K562 (cell line): ENCODE data around the gene USP5. TPM values are rescaled to one million over a fixed set of nuclear protein-coding genes. Genes with fewer than 3 reads are reported as not detected.

Source experiments
- ATAC-seq: fragments of 200-7000 bp; cut with Tn5 transposase; 3 replicates; pipeline ENCODE4 v1.9.1; 2020; ENCODE audit warnings: moderate library complexity
- BruUV-seq: library from RNA; stranded (reverse); fragments of 400-500 nt; replicated peaks from 2 replicates; lab custom pipeline; 2021; lab: Mats Ljungman, UMichigan
- CTCF ChIA-PET: fragments of 300-600 bp; formaldehyde crosslinking; extraction: SDS; loops from one replicate; lab custom pipeline; 2021; ENCODE audit warnings: low intra/inter-chr PET ratio; lab: Yijun Ruan, JAX
- POLR2A ChIA-PET: fragments of 300-600, 350-650 bp; sonication (Branson Sonifier 250); formaldehyde crosslinking; extraction: SDS; loops from one replicate; lab custom pipeline; 2021; ENCODE audit warnings: antibody characterized with exemption, inconsistent platforms; lab: Yijun Ruan, JAX
- DNase-seq, 4 experiments: peaks; one replicate each; pipeline versions ENCODE4 v3.0.0 to v3.0.0-alpha.2; 2011 to 2018; ENCODE audit warnings: low spot score in 3 of 4, mixed read lengths in 3 of 4; ENCODE audit errors: extremely low read depth in 1 of 4
- FAIRE-seq: peaks from 2 replicates; lab custom pipeline; 2011; peaks lifted over from hg19 to GRCh38; lab: Jason Lieb, UNC
- H2AFZ ChIP-seq: 2 replicates; pipeline ENCODE4 v1.6.0; 2011; ENCODE audit warnings: low read depth, low read length, control low read depth, inconsistent platforms
- H3K27ac ChIP-seq: fragments of 200-600 bp; 3 replicates; pipeline ENCODE4 v1.8.0; 2011; ENCODE audit warnings: low read depth, mild to moderate bottlenecking, control low read depth, inconsistent platforms, low read length, moderate library complexity, mixed read lengths; ENCODE audit errors: extremely low read depth
- H3K27me3 ChIP-seq, 2 experiments: fragments of 300-600 bp in 1 of 2; 2 replicates in 1 of 2; 3 replicates in 1 of 2; pipeline versions ENCODE4 v1.6.0 to v1.8.0; 2011; ENCODE audit warnings: inconsistent platforms in 2 of 2, low read length in 2 of 2, mild to moderate bottlenecking in 1 of 2, mixed read lengths in 1 of 2, moderate library complexity in 1 of 2; ENCODE audit not compliant: control insufficient read depth in 2 of 2, insufficient read depth in 2 of 2
- H3K36me3 ChIP-seq: fragments of 300-600 bp; 3 replicates; pipeline ENCODE4 v1.8.0; 2011; ENCODE audit warnings: mild to moderate bottlenecking, low read length, inconsistent platforms; ENCODE audit not compliant: control insufficient read depth, insufficient read depth
- H3K4me1 ChIP-seq, 2 experiments: fragments of 200-600 bp in 1 of 2; replicated peaks in 1 of 2; 2 replicates in 1 of 2; 3 replicates in 1 of 2; pipeline versions ENCODE4 v1.5.1 to v1.8.0; 2011; ENCODE audit warnings: inconsistent platforms in 2 of 2, low read length in 2 of 2, mild to moderate bottlenecking in 1 of 2, mixed read lengths in 1 of 2, moderate library complexity in 1 of 2; ENCODE audit not compliant: control insufficient read depth in 2 of 2, insufficient read depth in 2 of 2
- H3K4me2 ChIP-seq: 2 replicates; pipeline ENCODE4 v1.6.1; 2011; ENCODE audit warnings: low read length, control low read depth, inconsistent platforms, mixed read lengths; ENCODE audit not compliant: insufficient read depth
- H3K4me3 ChIP-seq: fragments of 200-600 bp; sonication (generic), shearing (Covaris generic); 2 replicates; pipeline ENCODE4 v1.5.1; 2016; ENCODE audit warnings: control low read depth, inconsistent platforms
- H3K79me2 ChIP-seq: fragments of 200-600 bp; 3 replicates; pipeline ENCODE4 v1.8.0; 2011; ENCODE audit warnings: low read length, inconsistent platforms; ENCODE audit not compliant: control insufficient read depth, insufficient read depth
- H3K9ac ChIP-seq, 2 experiments: 2 replicates each; pipeline versions ENCODE4 v1.6.0 to v1.6.1; 2011; ENCODE audit warnings: low read depth in 2 of 2, low read length in 2 of 2, control low read depth in 1 of 2, inconsistent platforms in 1 of 2, mild to moderate bottlenecking in 1 of 2, mixed read lengths in 1 of 2; ENCODE audit not compliant: insufficient read depth in 1 of 2
- H3K9me1 ChIP-seq: one replicate; pipeline ENCODE4 v1.6.0; 2011; ENCODE audit warnings: inconsistent platforms, mild to moderate bottlenecking, low read length, moderate library complexity; ENCODE audit not compliant: control insufficient read depth, insufficient read depth
- H3K9me3 ChIP-seq: replicated peaks from 2 replicates; pipeline ENCODE4 v1.5.1; 2011; ENCODE audit warnings: low read depth, low read length, inconsistent platforms; ENCODE audit not compliant: control insufficient read depth, insufficient read depth
- H4K20me1 ChIP-seq: replicated peaks from 2 replicates; pipeline ENCODE4 v1.6.1; 2011; ENCODE audit warnings: low read length, inconsistent platforms, mixed read lengths; ENCODE audit not compliant: control insufficient read depth, insufficient read depth
- ATF6 ChIP-seq: sonication (generic); formaldehyde crosslinking; IDR thresholded peaks from 2 replicates; pipeline ENCODE4 v1.4.0; 2020; ENCODE audit warnings: mild to moderate bottlenecking, missing genetic modification reagents
- CEBPB ChIP-seq: fragments of 450-650 bp; IDR thresholded peaks from 2 replicates; pipeline ENCODE4 v1.6.1; 2016; ENCODE audit warnings: missing genetic modification characterization, missing compliant biosample characterization
- CREB3 ChIP-seq: fragments of 450-650 bp; conservative IDR thresholded peaks from 2 replicates; pipeline ENCODE4 v1.6.1; 2016; ENCODE audit warnings: missing genetic modification characterization, low read depth, mild to moderate bottlenecking, missing compliant biosample characterization, moderate library complexity
- LCOR ChIP-seq: sonication (generic); formaldehyde crosslinking; IDR thresholded peaks from 2 replicates; pipeline ENCODE4 v1.8.0; 2022; ENCODE audit warnings: mild to moderate bottlenecking, missing genetic modification reagents
- RBM14 ChIP-seq: fragments of 200-400 bp; formaldehyde crosslinking; IDR thresholded peaks from 2 replicates; pipeline ENCODE4 v1.6.1; 2018; ENCODE audit warnings: low read depth, mild to moderate bottlenecking, low read length, moderate library complexity, borderline replicate concordance; ENCODE audit not compliant: insufficient read depth
- RFX5 ChIP-seq: IDR thresholded peaks from 2 replicates; pipeline ENCODE4 v1.6.1; 2011; ENCODE audit warnings: low read depth, mild to moderate bottlenecking, improper control_type of control experiment, low read length
- SUPT5H ChIP-seq: fragments of 450-650 bp; IDR thresholded peaks from 2 replicates; pipeline ENCODE4 v1.6.1; 2016
- THRAP3 ChIP-seq: fragments of 450-650 bp; IDR thresholded peaks from 2 replicates; pipeline ENCODE4 v1.6.1; 2016; ENCODE audit warnings: mild to moderate bottlenecking, inconsistent platforms, borderline replicate concordance
- THRB ChIP-seq: fragments of 450-650 bp; formaldehyde crosslinking; conservative IDR thresholded peaks from 2 replicates; pipeline ENCODE4 v1.4.0; 2022; ENCODE audit warnings: mild to moderate bottlenecking, missing genetic modification characterization
- ZNF197 ChIP-seq: fragments of 200-800 bp; sonication (Bioruptor generic); IDR thresholded peaks from 2 replicates; pipeline ENCODE4 v1.6.1; 2016; ENCODE audit warnings: low read depth, missing genetic modification characterization, missing compliant biosample characterization
- WGBS: fragments of 100-300 bp; shearing (Covaris generic); methylation state at CpG from one replicate; pipeline ENCODE4 v1.1.6; 2016; ENCODE audit warnings: low coverage, mixed read lengths; ENCODE audit not compliant: insufficient coverage; ENCODE audit errors: missing lambda C conversion rate; 5-methylcytosine and 5-hydroxymethylcytosine counted together
- in situ Hi-C: fragments of 300-500 bp; cut with MboI; formaldehyde crosslinking; loops from 4 replicates; pipeline ENCODE4 v1.15.0; 2018; ENCODE audit warnings: inconsistent platforms, mixed read lengths
- intact Hi-C: fragments of 100-400 bp; cut with micrococcal nuclease; formaldehyde crosslinking; loops from 2 replicates; pipeline ENCODE4 v1.14.2; 2022
- polyA plus RNA-seq, 8 experiments: library from polyadenylated mRNA; depleted of rRNA in 4 of 8; stranded (reverse) in 5 of 8; unstranded in 3 of 8; fragments of >200 nt; fragmentation: Nextera tagmentation in 2 of 8; fragmentation: Illumina TruSeq in 1 of 8; extraction: Ambion mirVana in 2 of 8; extraction: Trizol in 1 of 8; gene quantifications; 2 replicates each; pipeline versions ENCODE4 v1.2.1 to v1.2.3, GENCODE V29; 2011 to 2014; ENCODE audit warnings: inconsistent platforms in 1 of 8, missing spikeins in 1 of 8
- total RNA-seq, 7 experiments: library from RNA; depleted of rRNA in 6 of 7; stranded (reverse); fragments of >200 nt in 6 of 7; fragmentation: Illumina TruSeq in 2 of 7; extraction: Trizol in 2 of 7; gene quantifications; 2 replicates each; pipeline versions ENCODE4 v1.2.1 to v1.2.3, GENCODE V29; 2011 to 2021; ENCODE audit warnings: low replicate concordance in 1 of 7

Gene USP5
- total and polyA plus RNA-seq, 9 of the 15 experiments (the other 6 are each of a cell fraction or from before 2014, with no cell fraction given): 1.4 to 107 (median 48.6) TPM

DNA sequence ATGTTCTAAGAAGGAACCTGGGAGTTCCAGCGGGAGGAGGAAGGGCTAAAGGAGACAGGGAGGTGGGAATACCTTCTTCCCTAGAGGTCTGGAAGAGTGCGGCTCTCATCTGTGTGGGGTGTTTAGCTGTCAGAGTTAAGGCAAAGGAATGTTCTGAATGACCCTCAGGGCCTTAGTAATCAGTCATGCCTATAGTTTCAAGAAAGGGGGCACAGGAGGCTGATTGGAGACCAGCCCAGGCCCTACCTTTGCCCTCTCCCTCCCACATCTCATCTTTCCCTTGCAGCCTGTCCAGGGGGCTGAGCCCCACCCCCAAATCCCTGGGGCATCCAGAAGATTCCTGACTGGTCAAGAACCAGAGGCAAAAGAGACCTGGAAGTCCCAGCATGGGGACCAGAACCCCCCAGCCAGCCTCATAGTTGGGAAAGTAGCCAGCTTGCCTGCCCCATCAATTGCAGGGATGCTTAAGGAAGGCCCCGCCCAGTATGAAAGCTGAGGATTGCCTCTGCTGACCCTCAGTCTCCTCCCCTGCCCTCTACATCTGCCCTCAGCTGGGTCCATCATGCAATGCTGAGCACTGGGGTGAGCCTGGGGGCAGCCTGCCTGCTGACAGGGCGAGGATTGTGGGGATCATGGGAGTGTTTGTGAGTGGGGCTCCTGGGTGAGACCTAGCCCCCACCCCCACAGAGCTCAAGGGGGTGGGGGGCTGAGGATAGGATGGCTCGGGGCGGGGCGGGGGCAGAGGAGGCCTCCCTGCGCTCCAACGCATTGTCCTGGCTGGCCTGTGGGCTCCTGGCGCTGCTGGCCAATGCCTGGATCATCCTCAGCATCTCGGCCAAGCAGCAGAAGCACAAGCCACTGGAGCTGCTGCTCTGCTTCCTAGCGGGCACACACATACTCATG is 28.5 kb upstream of the USP5 start:
- H3K79me2 ChIP-seq: peaks cover 5% of the 10 kb centered on the region; the same call in 2 of the 3 replicates
- in situ Hi-C loops: no loop called here
- H3K9ac ChIP-seq: no peak overlapping the region
- H2AFZ ChIP-seq: no peak overlapping the region
- H3K9me1 ChIP-seq: no peaks in the 10 kb centered on the region
- H3K27ac ChIP-seq: no peak overlapping the region
- CTCF ChIA-PET: interaction anchor here (1.3 kb wide), 1 partner anchor 70 kb away, joined by 3 read pairs; no protein-coding TSS in a partner anchor
- intact Hi-C loops: loop anchor here (10.0 kb wide), 2 partner anchors 209 to 269 kb away; partner anchors contain the start of gene IFFO1
- no peak overlapping the region for H3K4me2 ChIP-seq
- no peak for DNase-seq
- H3K9me3 ChIP-seq: no peaks in the 10 kb centered on the region
- POLR2A ChIA-PET: interaction anchor here (0.5 to 1.0 kb wide), 2 partner anchors 10 to 42 kb away, joined by 3 read pairs; no protein-coding TSS in a partner anchor
- H3K27me3 ChIP-seq: peaks cover 0 to 4% of the 10 kb centered on the region in 2 experiments; a peak in 2 of 5 replicates
- 24% methylated on average over 4 of the region's 12 CpGs for WGBS
- TF ChIP-seq THRAP3 (no peak), RFX5 (no peak), RBM14 (no peak), ATF6 (CRISPR knock-in tag) (no peak), CREB3 (tag) (no peak), SUPT5H (no peak), THRB (CRISPR knock-in tag) (no peak), CEBPB (no peak), ZNF197 (CRISPR knock-in tag) (no peak), LCOR (no peak)
- H3K36me3 ChIP-seq: no peaks in the 10 kb centered on the region
- peaks cover 14 to 39% of the 10 kb centered on the region in 2 experiments; a peak in 4 of 5 replicates for H3K4me1 ChIP-seq
- no peak overlapping the region for H3K4me3 ChIP-seq
- ATAC-seq: no peak
- no peaks in the 10 kb centered on the region for H4K20me1 ChIP-seq
- FAIRE-seq: no peak
- no TSS peak for BruUV-seq
